Calu3 (cell line): ENCODE measurements around the gene OCLN. TPM values are rescaled to one million over a fixed set of nuclear protein-coding genes. Genes with fewer than 3 reads are reported as not detected.
"Not testable (repeated sequence)": the region's sequence is repeated elsewhere in the genome, so short reads cannot be mapped to it uniquely, and the experiment has no call there.

ENCODE experiments used
- BruUV-seq: library from RNA; stranded (reverse); fragments of 400-500 nt; replicated peaks from 2 replicates; lab custom pipeline; 2021; lab: Mats Ljungman, UMichigan
- CTCF ChIA-PET: fragments of 300-600 bp; sonication (Branson Sonifier 250); formaldehyde crosslinking; loops from one replicate; lab custom pipeline; 2022; ENCODE audit warnings: antibody characterized with exemption; lab: Charles Lee
- DNase-seq: peaks from one replicate; pipeline ENCODE4 v3.0.0; 2022
- H3K27ac Mint-ChIP-seq: one replicate; pipeline ENCODE4 v1.8.0; 2022; ENCODE audit warnings: mixed read lengths; ENCODE audit not compliant: unreplicated experiment
- H3K27me3 Mint-ChIP-seq: one replicate; pipeline ENCODE4 v1.8.0; 2022; ENCODE audit warnings: mixed read lengths; ENCODE audit not compliant: unreplicated experiment
- H3K36me3 Mint-ChIP-seq: one replicate; pipeline ENCODE4 v1.8.0; 2022; ENCODE audit warnings: mild to moderate bottlenecking, moderate library complexity, mixed read lengths; ENCODE audit not compliant: insufficient read depth, unreplicated experiment
- H3K4me1 Mint-ChIP-seq: one replicate; pipeline ENCODE4 v1.8.0; 2022; ENCODE audit warnings: mild to moderate bottlenecking, low read depth, mixed read lengths; ENCODE audit not compliant: unreplicated experiment
- H3K4me3 Mint-ChIP-seq: one replicate; pipeline ENCODE4 v1.8.0; 2022; ENCODE audit warnings: mild to moderate bottlenecking, low read depth, moderate library complexity, mixed read lengths; ENCODE audit not compliant: unreplicated experiment
- H3K9me3 Mint-ChIP-seq: one replicate; pipeline ENCODE4 v1.8.0; 2022; ENCODE audit warnings: low read depth, mixed read lengths; ENCODE audit not compliant: unreplicated experiment
- intact Hi-C: fragments of 100-400 bp; cut with micrococcal nuclease; formaldehyde crosslinking; loops from one replicate; pipeline ENCODE4 v1.10.0; 2022; ENCODE audit not compliant: unreplicated experiment
- total RNA-seq: library from RNA; stranded (reverse); gene quantifications from 2 replicates; pipeline ENCODE4 v1.2.3, GENCODE V29; 2022
- TF ChIP-seq, protein P1 (sequence below): fragments of 200-600 bp; IDR thresholded peaks from one replicate; pipeline ENCODE4 v1.8.0; 2022; ENCODE audit warnings: antibody characterized with exemption; ENCODE audit not compliant: unreplicated experiment

The OCLN gene
- total RNA-seq, 1 experiment from 2014 or later = 154 TPM

DNA sequence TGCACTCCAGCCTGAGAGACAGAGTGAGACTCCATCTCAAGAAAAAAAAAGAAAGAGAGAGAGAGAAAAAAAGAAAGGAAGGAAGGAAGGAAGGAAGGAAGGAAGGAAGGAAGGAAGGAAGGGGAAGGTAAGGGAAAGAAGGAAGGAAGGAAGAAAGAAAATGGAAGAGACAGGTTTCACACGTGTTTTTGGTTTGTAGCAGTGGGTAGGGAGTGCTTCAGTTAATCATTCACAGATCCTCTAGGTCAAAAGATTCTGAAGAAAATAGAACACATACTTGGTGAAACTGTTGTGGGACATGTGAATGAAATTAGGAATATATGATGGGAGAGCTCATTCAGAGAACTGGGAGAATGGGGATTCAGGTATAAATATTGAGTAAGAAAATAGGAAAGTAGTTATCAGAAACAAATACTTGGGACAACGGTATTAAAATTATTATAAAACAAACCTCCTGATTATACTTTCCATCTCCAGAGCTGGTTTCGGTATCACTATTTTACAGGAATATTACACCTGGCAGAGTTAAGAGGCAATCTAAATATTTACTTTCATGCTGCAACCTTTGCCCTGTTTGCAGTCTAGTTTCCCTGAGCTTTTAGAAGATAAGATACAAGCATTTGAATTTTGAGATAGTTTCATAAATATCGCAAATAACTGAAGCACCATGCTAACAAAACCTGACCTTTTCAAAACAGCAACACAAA lies 40.5 kb upstream of the OCLN start:
- TF ChIP-seq, protein P1, sequence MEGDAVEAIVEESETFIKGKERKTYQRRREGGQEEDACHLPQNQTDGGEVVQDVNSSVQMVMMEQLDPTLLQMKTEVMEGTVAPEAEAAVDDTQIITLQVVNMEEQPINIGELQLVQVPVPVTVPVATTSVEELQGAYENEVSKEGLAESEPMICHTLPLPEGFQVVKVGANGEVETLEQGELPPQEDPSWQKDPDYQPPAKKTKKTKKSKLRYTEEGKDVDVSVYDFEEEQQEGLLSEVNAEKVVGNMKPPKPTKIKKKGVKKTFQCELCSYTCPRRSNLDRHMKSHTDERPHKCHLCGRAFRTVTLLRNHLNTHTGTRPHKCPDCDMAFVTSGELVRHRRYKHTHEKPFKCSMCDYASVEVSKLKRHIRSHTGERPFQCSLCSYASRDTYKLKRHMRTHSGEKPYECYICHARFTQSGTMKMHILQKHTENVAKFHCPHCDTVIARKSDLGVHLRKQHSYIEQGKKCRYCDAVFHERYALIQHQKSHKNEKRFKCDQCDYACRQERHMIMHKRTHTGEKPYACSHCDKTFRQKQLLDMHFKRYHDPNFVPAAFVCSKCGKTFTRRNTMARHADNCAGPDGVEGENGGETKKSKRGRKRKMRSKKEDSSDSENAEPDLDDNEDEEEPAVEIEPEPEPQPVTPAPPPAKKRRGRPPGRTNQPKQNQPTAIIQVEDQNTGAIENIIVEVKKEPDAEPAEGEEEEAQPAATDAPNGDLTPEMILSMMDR = no peak
- CTCF ChIA-PET = interaction anchor here (0.7 kb wide), 1 partner anchor 10 kb away, joined by 3 read pairs; no protein-coding TSS in a partner anchor
- peaks cover 29% of the 10 kb centered on the region for H3K4me1 Mint-ChIP-seq
- intact Hi-C loops = loop anchor here (5.0 kb wide), 1 partner anchor 40 kb away; the partner anchor contains the start of gene OCLN
- no peaks in the 10 kb centered on the region for H3K27me3 Mint-ChIP-seq
- H3K9me3 Mint-ChIP-seq = no peaks in the 10 kb centered on the region
- no TSS peak for BruUV-seq
- no peak for DNase-seq
- peak overlapping the region; percentile 54 for H3K27ac Mint-ChIP-seq
- peak overlapping the region; percentile 10 for H3K4me3 Mint-ChIP-seq
- peaks cover 6% of the 10 kb centered on the region for H3K36me3 Mint-ChIP-seq

DNA sequence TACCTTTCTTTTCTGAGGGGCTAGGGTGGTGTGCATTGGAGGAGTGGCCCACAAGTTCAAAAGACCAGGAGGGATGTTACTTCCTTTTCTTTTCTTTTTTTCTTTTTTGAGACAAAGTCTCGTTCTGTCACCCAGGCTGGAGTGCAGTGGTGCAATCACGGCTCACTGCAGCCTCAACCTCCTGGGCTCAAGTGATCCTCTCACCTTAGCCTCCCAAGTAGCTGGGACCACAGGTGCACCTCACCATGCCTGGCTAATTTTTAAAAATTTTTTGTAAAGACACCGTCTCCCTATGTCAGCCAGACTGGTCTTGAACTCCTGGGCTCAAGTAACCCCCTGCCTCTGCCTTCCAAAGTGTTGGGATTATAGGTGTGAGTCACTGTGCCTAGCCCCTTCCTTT lies 39.1 kb upstream of the OCLN start:
- intact Hi-C loops = loop anchor here (5.0 kb wide), 1 partner anchor 39 kb away; the partner anchor contains the start of gene OCLN
- H3K27me3 Mint-ChIP-seq, DNase-seq, H3K4me3 Mint-ChIP-seq, H3K9me3 Mint-ChIP-seq, H3K36me3 Mint-ChIP-seq, BruUV-seq, H3K27ac Mint-ChIP-seq: not testable (repeated sequence)
- CTCF ChIA-PET = interaction anchor here (1.0 kb wide), 2 partner anchors 24 to 64 kb away, joined by 3 to 4 read pairs; no protein-coding TSS in a partner anchor
- H3K4me1 Mint-ChIP-seq = peaks cover 29% of the 10 kb centered on the region

DNA sequence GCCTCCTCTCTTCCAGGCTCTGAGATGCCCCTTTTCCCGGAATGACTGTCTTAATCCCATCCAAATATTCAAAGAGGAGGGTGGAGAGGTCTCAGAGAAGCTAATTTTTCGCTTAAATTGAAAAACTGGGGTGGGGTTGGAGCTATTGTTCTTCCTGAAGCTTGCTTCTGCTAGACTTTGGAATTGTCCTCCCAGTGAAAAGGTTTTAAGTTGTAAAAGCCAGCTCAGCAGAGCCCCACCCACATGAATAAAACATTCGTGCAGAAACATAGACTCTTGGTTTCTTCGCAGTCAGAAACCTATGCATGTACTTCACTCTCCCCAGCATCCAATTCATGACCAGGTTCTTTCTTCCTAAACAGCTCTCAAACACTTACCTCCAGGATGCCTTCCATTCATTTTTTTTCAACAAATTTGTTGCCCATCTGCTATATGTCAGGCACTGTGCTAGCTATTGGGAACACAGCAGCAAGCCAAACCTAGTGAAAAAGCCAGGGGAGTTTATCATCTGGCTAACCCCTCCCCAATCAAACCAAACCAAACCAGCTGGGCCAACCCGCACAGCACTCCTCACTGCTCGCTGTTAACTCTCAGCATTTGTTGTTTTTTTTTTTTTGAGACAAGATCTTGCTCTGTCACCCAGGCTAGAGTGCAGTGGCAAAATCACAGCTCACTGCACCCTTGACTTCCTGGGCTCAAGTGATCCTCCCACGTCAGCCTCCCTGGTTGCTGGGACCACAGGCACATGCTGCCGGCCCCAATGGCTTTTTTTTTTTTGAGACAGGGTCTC lies 37.9 kb upstream of the OCLN start:
- no peak for DNase-seq
- H3K4me3 Mint-ChIP-seq = peak overlapping the region; percentile 22
- H3K4me1 Mint-ChIP-seq = peaks cover 29% of the 10 kb centered on the region
- no peaks in the 10 kb centered on the region for H3K27me3 Mint-ChIP-seq
- TF ChIP-seq, protein P1 = no peak
- H3K36me3 Mint-ChIP-seq = peaks cover 6% of the 10 kb centered on the region
- H3K27ac Mint-ChIP-seq = peak overlapping the region; percentile 33
- intact Hi-C loops = loop anchor here (5.0 kb wide), 1 partner anchor 38 kb away; the partner anchor contains the start of gene OCLN
- H3K9me3 Mint-ChIP-seq = no peaks in the 10 kb centered on the region
- no TSS peak for BruUV-seq
- CTCF ChIA-PET = interaction anchor here (0.7 kb wide), 1 partner anchor 75 kb away, joined by 3 read pairs; no protein-coding TSS in a partner anchor

DNA sequence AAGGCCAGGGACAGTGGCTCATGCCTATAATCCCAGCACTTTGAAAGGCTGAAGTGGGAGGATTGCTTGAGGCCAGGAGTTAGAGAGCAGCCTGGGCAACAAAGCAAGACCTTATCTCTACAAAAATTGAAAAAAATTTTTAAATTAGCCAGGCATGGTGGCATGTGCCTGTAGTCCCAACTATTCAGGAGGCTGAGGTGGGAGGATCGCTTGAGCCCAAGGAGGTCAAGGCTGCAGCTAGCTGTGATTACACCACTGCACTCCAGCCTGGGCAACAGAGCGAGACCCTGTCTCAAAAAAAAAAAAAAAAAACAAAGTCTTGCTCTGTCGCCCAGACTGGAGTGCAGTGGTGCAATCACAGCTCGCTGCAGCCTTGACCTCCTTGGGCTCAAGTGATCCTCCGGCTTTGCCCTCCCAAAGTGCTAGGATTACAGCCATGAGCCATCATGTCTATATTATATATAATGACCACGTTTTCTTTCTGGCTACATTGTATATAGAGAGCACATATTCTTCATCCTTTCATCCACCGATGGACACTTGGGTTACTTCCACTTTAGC lies 37.1 kb upstream of the OCLN start:
- intact Hi-C loops, H3K27me3 Mint-ChIP-seq, H3K27ac Mint-ChIP-seq, DNase-seq, BruUV-seq, H3K36me3 Mint-ChIP-seq, H3K9me3 Mint-ChIP-seq, H3K4me3 Mint-ChIP-seq: not testable (repeated sequence)
- peaks cover 23% of the 10 kb centered on the region for H3K4me1 Mint-ChIP-seq
- CTCF ChIA-PET = interaction anchor here (0.6 kb wide), 1 partner anchor 8 kb away, joined by 3 read pairs; no protein-coding TSS in a partner anchor

DNA sequence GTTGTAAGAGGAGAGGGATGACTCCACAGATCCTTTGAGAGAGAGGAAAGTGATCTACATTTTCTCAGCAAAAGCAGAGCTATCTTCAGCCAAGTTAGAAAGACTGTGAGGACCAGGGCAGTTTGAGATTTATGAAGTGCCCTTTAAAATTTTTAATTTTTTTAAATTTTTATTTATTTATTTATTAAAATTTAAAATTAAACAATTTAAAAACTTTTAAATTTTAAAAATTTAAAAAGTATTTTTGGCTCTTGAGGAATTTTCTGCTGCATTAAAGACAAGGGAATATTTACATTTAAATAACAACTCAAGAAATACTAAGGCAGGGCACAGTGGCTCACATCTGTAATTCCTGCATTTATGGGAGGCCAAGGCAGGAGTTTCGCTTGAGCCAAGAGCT lies 30.4 kb upstream of the OCLN start:
- CTCF ChIA-PET = interaction anchor here (0.6 kb wide), 1 partner anchor 10 kb away, joined by 3 read pairs; no protein-coding TSS in a partner anchor
- Mint-ChIP-seq H3K27ac (no peak overlapping the region), H3K4me1 (no peaks in the 10 kb centered on the region), H3K4me3 (no peak overlapping the region), H3K9me3 (no peaks in the 10 kb centered on the region), H3K36me3 (no peaks in the 10 kb centered on the region), H3K27me3 (no peaks in the 10 kb centered on the region)
- TF ChIP-seq, protein P1 = no peak
- intact Hi-C loops = no loop called here
- no TSS peak for BruUV-seq
- DNase-seq = no peak

DNA sequence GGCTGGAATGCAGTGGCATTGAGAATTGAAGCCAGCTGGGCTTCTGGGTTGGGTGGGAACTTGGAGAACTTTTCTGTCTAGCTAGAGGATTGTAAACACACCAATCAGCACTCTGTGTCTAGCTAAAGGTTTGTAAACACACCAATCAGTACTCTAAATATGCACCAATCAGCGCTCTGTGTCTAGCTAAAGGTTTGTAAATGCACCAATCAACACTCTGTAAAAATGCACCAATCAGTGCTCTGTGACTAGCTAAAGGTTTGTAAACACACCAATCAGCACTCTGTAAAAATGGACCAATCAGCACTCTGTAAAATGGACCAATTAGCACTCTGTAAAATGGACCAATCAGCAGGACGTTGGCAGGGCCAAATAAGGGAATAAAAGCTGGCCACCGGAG lies 26.2 kb upstream of the OCLN start:
- H3K9me3 Mint-ChIP-seq, H3K27me3 Mint-ChIP-seq, H3K27ac Mint-ChIP-seq, H3K4me3 Mint-ChIP-seq, BruUV-seq, CTCF ChIA-PET, DNase-seq, intact Hi-C loops, H3K36me3 Mint-ChIP-seq, H3K4me1 Mint-ChIP-seq: not testable (repeated sequence)
